T-helper 2 cell treated with Interferon-gamma antibody and Interleukin-4, amounts not matched to agents 100 ng/mL and 5 ng/mL, for 36 hours (primary cell): ENCODE measurements around the gene RIPK3. TPM values are rescaled to one million over a fixed set of nuclear protein-coding genes. Genes with fewer than 3 reads are reported as not detected.

Source experiments
- total RNA-seq: library from RNA; stranded (reverse); gene quantifications from 2 replicates; pipeline ENCODE4 v1.2.3, GENCODE V29; 2022

Gene RIPK3
- total RNA-seq, 1 donor from 2014 or later: 34.6 TPM

Other genes with a start within 250 kb of the RIPK3 start
- 55.4 and 60.4 TPM in 2 replicates for gene PCK2, start 245.7 kb downstream of the RIPK3 start, total RNA-seq
- gene DCAF11, start 225.2 kb downstream of the RIPK3 start, total RNA-seq: 81.8 and 84.9 TPM in 2 replicates
- 2.4 and 2.9 TPM in 2 replicates for gene NRL, start 225.0 kb downstream of the RIPK3 start, total RNA-seq
- 0.57 and 1.1 TPM in 2 replicates for gene FITM1, start 209.3 kb downstream of the RIPK3 start, total RNA-seq
- gene PSME1, start 203.8 kb downstream of the RIPK3 start, total RNA-seq: 517 and 520 TPM in 2 replicates
- gene EMC9, start 198.4 kb downstream of the RIPK3 start, total RNA-seq: 22.1 and 23.3 TPM in 2 replicates
- gene PSME2, start 193.4 kb downstream of the RIPK3 start, total RNA-seq: 725 and 729 TPM in 2 replicates
- gene RNF31, start 192.5 kb downstream of the RIPK3 start, total RNA-seq: 128 and 138 TPM in 2 replicates
- 264 and 265 TPM in 2 replicates for gene IRF9, start 178.7 kb downstream of the RIPK3 start, total RNA-seq
- gene REC8, start 167.9 kb downstream of the RIPK3 start, total RNA-seq: 66.0 and 68.7 TPM in 2 replicates
- 50.2 and 55.0 TPM in 2 replicates for gene IPO4, start 151.2 kb downstream of the RIPK3 start, total RNA-seq
- gene TM9SF1, start 144.6 kb downstream of the RIPK3 start, total RNA-seq: 41.2 and 42.6 TPM in 2 replicates
- 0.34 and 0.39 TPM in 2 replicates for gene TSSK4, start 134.3 kb downstream of the RIPK3 start, total RNA-seq
- 85.8 and 90.3 TPM in 2 replicates for gene CHMP4A, start 126.5 kb downstream of the RIPK3 start, total RNA-seq
- gene MDP1, start 123.9 kb downstream of the RIPK3 start, total RNA-seq: 11.1 and 13.8 TPM in 2 replicates
- 191 and 199 TPM in 2 replicates for gene NEDD8, start 107.6 kb downstream of the RIPK3 start, total RNA-seq
- gene GMPR2, start 107.1 kb downstream of the RIPK3 start, total RNA-seq: 59.8 and 60.9 TPM in 2 replicates
- gene TINF2, start 97.4 kb downstream of the RIPK3 start, total RNA-seq: 129 and 136 TPM in 2 replicates
- 4.1 and 5.6 TPM in 2 replicates for gene TGM1, start 76.8 kb downstream of the RIPK3 start, total RNA-seq
- 45.9 and 54.4 TPM in 2 replicates for gene RABGGTA, start 68.4 kb downstream of the RIPK3 start, total RNA-seq
- gene DHRS1, start 40.2 kb downstream of the RIPK3 start, total RNA-seq: 20.7 and 29.6 TPM in 2 replicates
- gene NOP9, start 40.1 kb downstream of the RIPK3 start, total RNA-seq: 41.3 and 41.6 TPM in 2 replicates
- gene CIDEB, start 32.0 kb downstream of the RIPK3 start, total RNA-seq: 28.6 and 29.5 TPM in 2 replicates
- 16.6 and 17.5 TPM in 2 replicates for gene LTB4R2, start 29.9 kb downstream of the RIPK3 start, total RNA-seq
- 19.2 and 23.4 TPM in 2 replicates for gene LTB4R, start 28.5 kb downstream of the RIPK3 start, total RNA-seq
- 3.5 and 5.8 TPM in 2 replicates for gene ADCY4, start 4.9 kb downstream of the RIPK3 start, total RNA-seq
- 0.09 TPM in 1 of 2 replicates, not detected in the other for gene NFATC4, start 28.2 kb upstream of the RIPK3 start, total RNA-seq
- gene NYNRIN, start 59.0 kb upstream of the RIPK3 start, total RNA-seq: 0.14 TPM in 2 replicates
- 5.0 and 5.5 TPM in 2 replicates for gene CBLN3, start 89.7 kb upstream of the RIPK3 start, total RNA-seq
- gene KHNYN, start 90.0 kb upstream of the RIPK3 start, total RNA-seq: 76.6 and 79.3 TPM in 2 replicates
- 48.2 and 56.4 TPM in 2 replicates for gene SDR39U1, start 102.8 kb upstream of the RIPK3 start, total RNA-seq
- not detected in 2 replicates for gene CMA1, start 168.3 kb upstream of the RIPK3 start, total RNA-seq
- gene CTSG, start 236.3 kb upstream of the RIPK3 start, total RNA-seq: 0.18 TPM in 1 of 2 replicates, not detected in the other